ENCODE data around the gene CRACDL.

Gene CRACDL

GRCh38 chr2:98935777-98936352 lies at the start of gene CRACDL:
Gene CRACDL, minus strand, starts transcription at chr2:98936225. Its CDS starts 89,425 bp downstream, at chr2:98846800.
- DNase-seq = no peak

- DNase-seq = no peak
Observed at GRCh38 chr2:98975611-98976010, 39.6 kb upstream of the CRACDL start.

- DNase-seq = no peak
Observed at GRCh38 chr2:98972582-98973167, 36.6 kb upstream of the CRACDL start.

- no peak for DNase-seq
Observed at GRCh38 chr2:98959810-98960507, 23.9 kb upstream of the CRACDL start.

GRCh38 chr2:98952966-98953365 lies 16.9 kb upstream of the CRACDL start:
- no peak for DNase-seq

- DNase-seq = no peak
Observed at GRCh38 chr2:98948956-98949739, 13.1 kb upstream of the CRACDL start.

- DNase-seq = no peak
Observed at GRCh38 chr2:98947554-98947953, 11.5 kb upstream of the CRACDL start.

GRCh38 chr2:98946855-98947254 lies 10.8 kb upstream of the CRACDL start:
- DNase-seq = no peak

- DNase-seq = no peak
Observed at GRCh38 chr2:98944775-98945174, 8.8 kb upstream of the CRACDL start.

- DNase-seq = no peak
Observed at GRCh38 chr2:98940102-98940501, 4.1 kb upstream of the CRACDL start.

- no peak for DNase-seq
Observed at GRCh38 chr2:98937906-98938305, 1.9 kb upstream of the CRACDL start.

- DNase-seq = no peak
Observed at GRCh38 chr2:98936353-98937351, 627 bp upstream of the CRACDL start.

- DNase-seq = no peak
Observed at GRCh38 chr2:98935111-98935770, 784 bp downstream of the CRACDL start.

- DNase-seq = no peak
Observed at GRCh38 chr2:98932778-98933343, 3.2 kb downstream of the CRACDL start.

GRCh38 chr2:98932164-98932563 lies 3.9 kb downstream of the CRACDL start:
- DNase-seq = no peak

- no peak for DNase-seq
Observed at GRCh38 chr2:98931596-98931995, 4.4 kb downstream of the CRACDL start.

GRCh38 chr2:98929920-98930319 lies 6.1 kb downstream of the CRACDL start:
- DNase-seq = no peak

- no peak for DNase-seq
Observed at GRCh38 chr2:98928242-98928641, 7.8 kb downstream of the CRACDL start.

GRCh38 chr2:98927027-98927426 lies 9.0 kb downstream of the CRACDL start:
- no peak for DNase-seq

- DNase-seq = no peak
Observed at GRCh38 chr2:98926601-98927000, 9.4 kb downstream of the CRACDL start.

GRCh38 chr2:98924910-98925309 lies 11.1 kb downstream of the CRACDL start:
- DNase-seq = no peak

Data from NCI-H2081 treated with DMSO at 0.1 percent for 48 hours (cell line).